ENCODE results near the gene CASD1.

The CASD1 gene

DNA sequence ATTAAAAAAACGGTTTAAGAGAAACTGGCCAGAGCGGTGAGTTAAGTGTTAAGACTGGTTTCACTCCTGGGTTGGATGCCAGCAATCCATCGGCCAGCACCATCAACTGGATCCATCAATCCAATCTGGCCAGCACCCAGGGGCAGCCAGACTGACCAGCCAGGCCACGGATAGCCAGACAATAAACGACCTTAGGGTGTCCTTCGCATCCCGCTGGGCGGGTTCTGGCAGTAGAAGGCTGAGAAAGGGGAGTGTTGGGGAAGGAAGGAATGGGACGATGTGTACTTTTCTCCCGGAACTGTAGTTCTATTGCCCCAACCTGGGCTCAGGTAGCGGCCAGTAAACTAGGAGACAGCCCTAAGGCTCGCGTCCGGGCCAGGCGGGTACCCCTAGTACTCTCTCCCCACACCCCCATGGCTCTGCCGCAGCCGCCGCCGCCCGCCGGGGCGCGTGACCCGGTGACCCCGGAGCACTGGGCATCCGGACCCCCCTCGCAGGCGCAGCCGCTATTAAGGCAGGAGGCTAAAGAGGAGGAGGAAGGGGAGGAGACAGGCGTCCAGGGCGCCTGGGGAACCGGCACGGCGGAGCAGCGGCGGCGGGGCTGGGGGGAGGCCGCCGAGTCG is at the start of gene CASD1:
TSS of gene CASD1 (plus strand) at position 546 of the 623 bp plus-strand sequence. CDS start 276 bp downstream, outside the sequence.
- Histone ChIP-seq H3K27ac (ENCODE audit: poor library complexity, severe bottlenecking) (peak within 1 kb of the TSS; percentile 77), H3K36me3 (ENCODE audit: low read depth) (peaks cover 3% of the 10 kb centered on the region; the same call in 1 of the 2 replicates), H3K9me3 (ENCODE audit: severe bottlenecking) (no peaks in the 10 kb centered on the region), H3K4me3 (ENCODE audit: severe bottlenecking) (peak within 1 kb of the TSS; percentile 75), H3K4me1 (ENCODE audit: insufficient read depth, poor library complexity, severe bottlenecking) (peaks cover 10% of the 10 kb centered on the region), H3K27me3 (ENCODE audit: insufficient read depth, poor library complexity, severe bottlenecking) (no peaks in the 10 kb centered on the region)
- ATAC-seq (ENCODE audit: low read depth), result peak; percentile 30
- TF ChIP-seq CTCF (IDR thresholded peaks at IDR 0.05; ENCODE audit: poor library complexity, severe bottlenecking), result no peak
- DNase-seq (ENCODE audit: low spot score), result no peak

DNA sequence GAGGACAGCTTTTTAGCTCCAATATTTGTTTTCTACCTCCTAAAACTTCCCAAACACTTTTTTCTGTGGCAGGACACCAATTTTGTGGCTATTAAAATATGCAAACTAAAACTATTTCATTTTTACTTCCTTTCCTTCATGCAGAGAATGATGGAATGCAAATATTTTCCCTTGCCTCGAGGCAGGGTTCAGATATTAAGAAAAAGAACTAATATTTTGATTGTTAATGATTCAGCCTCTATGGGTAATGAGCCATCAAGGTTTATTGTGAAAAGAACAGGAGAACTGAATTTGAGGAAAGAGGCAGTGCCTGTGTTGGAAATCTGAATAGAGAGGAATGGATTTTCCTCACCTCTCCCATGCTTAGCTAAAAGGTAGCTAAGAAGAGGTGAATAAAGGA is 43.1 kb upstream of the CASD1 start:
- Histone ChIP-seq H3K4me3 (ENCODE audit: severe bottlenecking) (no peak overlapping the region), H3K27ac (ENCODE audit: poor library complexity, severe bottlenecking) (no peak overlapping the region), H3K9me3 (ENCODE audit: severe bottlenecking) (peaks cover 2% of the 10 kb centered on the region), H3K27me3 (ENCODE audit: insufficient read depth, poor library complexity, severe bottlenecking) (no peaks in the 10 kb centered on the region), H3K4me1 (ENCODE audit: insufficient read depth, poor library complexity, severe bottlenecking) (no peaks in the 10 kb centered on the region), H3K36me3 (ENCODE audit: low read depth) (no peaks in the 10 kb centered on the region)
- TF ChIP-seq CTCF (IDR thresholded peaks at IDR 0.05; ENCODE audit: poor library complexity, severe bottlenecking), result no peak
- DNase-seq (ENCODE audit: low spot score) (no peak), ATAC-seq (ENCODE audit: low read depth) (no peak)

DNA sequence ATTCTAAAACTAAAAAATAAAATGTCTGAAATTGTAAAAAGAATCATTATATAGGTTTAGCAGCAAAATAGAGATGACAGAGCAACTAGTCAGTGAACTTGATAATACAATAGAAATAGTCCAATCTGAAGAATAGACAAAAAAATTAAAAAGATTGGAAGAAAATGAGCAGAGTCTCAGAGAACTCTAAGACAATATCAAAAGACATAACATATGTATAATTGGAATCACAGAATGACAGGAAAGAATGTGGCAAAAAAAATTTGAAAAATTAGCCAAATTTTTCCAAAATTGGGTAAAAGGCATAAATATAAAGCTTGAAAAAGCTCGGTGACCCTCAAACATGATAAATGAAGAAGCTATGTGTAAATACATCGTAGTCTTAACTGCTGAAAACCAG is 38.0 kb upstream of the CASD1 start:
- peaks cover 2% of the 10 kb centered on the region for H3K27me3 ChIP-seq (ENCODE audit: insufficient read depth, poor library complexity, severe bottlenecking)
- DNase-seq (ENCODE audit: low spot score), result no peak
- peaks cover 5% of the 10 kb centered on the region for H3K9me3 ChIP-seq (ENCODE audit: severe bottlenecking)
- H3K4me1 ChIP-seq (ENCODE audit: insufficient read depth, poor library complexity, severe bottlenecking), result no peaks in the 10 kb centered on the region
- no peak overlapping the region for H3K4me3 ChIP-seq (ENCODE audit: severe bottlenecking)
- no peaks in the 10 kb centered on the region for H3K36me3 ChIP-seq (ENCODE audit: low read depth)
- no peak overlapping the region for H3K27ac ChIP-seq (ENCODE audit: poor library complexity, severe bottlenecking)
- no peak for TF ChIP-seq CTCF (IDR thresholded peaks at IDR 0.05; ENCODE audit: poor library complexity, severe bottlenecking)
- ATAC-seq (ENCODE audit: low read depth), result no peak

- Histone ChIP-seq H3K9me3 (ENCODE audit: severe bottlenecking) (peaks cover 5% of the 10 kb centered on the region), H3K4me1 (ENCODE audit: insufficient read depth, poor library complexity, severe bottlenecking) (no peaks in the 10 kb centered on the region), H3K27me3 (ENCODE audit: insufficient read depth, poor library complexity, severe bottlenecking) (peaks cover 9% of the 10 kb centered on the region), H3K4me3 (ENCODE audit: severe bottlenecking) (no peak overlapping the region), H3K36me3 (ENCODE audit: low read depth) (no peaks in the 10 kb centered on the region), H3K27ac (ENCODE audit: poor library complexity, severe bottlenecking) (no peak overlapping the region)
- ATAC-seq (ENCODE audit: low read depth), result no peak
- no peak for TF ChIP-seq CTCF (IDR thresholded peaks at IDR 0.05; ENCODE audit: poor library complexity, severe bottlenecking)
- no peak for DNase-seq (ENCODE audit: low spot score)
Observed at GRCh38 chr7:94472608-94473007, 37.0 kb upstream of the CASD1 start.

GRCh38 chr7:94476251-94476840 is 33.3 kb upstream of the CASD1 start:
- Histone ChIP-seq H3K9me3 (ENCODE audit: severe bottlenecking) (peaks cover 5% of the 10 kb centered on the region), H3K27ac (ENCODE audit: poor library complexity, severe bottlenecking) (no peak overlapping the region), H3K27me3 (ENCODE audit: insufficient read depth, poor library complexity, severe bottlenecking) (peaks cover 19% of the 10 kb centered on the region), H3K4me1 (ENCODE audit: insufficient read depth, poor library complexity, severe bottlenecking) (no peaks in the 10 kb centered on the region), H3K36me3 (ENCODE audit: low read depth) (no peaks in the 10 kb centered on the region), H3K4me3 (ENCODE audit: severe bottlenecking) (no peak overlapping the region)
- TF ChIP-seq CTCF (IDR thresholded peaks at IDR 0.05; ENCODE audit: poor library complexity, severe bottlenecking), result no peak
- no peak for DNase-seq (ENCODE audit: low spot score)
- no peak for ATAC-seq (ENCODE audit: low read depth)

Measured in RWPE2 (cell line).